Measurements from ENCODE around the gene SPATA2L.
"Not testable (repeated sequence)": the region's sequence is repeated elsewhere in the genome, so short reads cannot be mapped to it uniquely, and the experiment has no call there.

- TF ChIP-seq POLR2AphosphoS5 (IDR thresholded peaks at IDR 0.05; ENCODE audit: low read length); TCF12 (IDR thresholded peaks at IDR 0.05; ENCODE audit: low read depth, low read length); EP300 (IDR thresholded peaks at IDR 0.05; ENCODE audit: borderline replicate concordance in 1 of 2, control insufficient read depth in 1 of 2, low read depth in 2 of 2, low read length in 2 of 2); FOS (IDR thresholded peaks at IDR 0.05; ENCODE audit: borderline replicate concordance, extremely low read depth, insufficient read length); ATF3 (IDR thresholded peaks at IDR 0.05; ENCODE audit: borderline replicate concordance, extremely low read depth, low read depth, low read length); POLR2A (IDR thresholded peaks at IDR 0.05; ENCODE audit: low read depth, low read length); IKZF2 (IDR thresholded peaks at IDR 0.05); MLLT1 (IDR thresholded peaks at IDR 0.05); NBN (IDR thresholded peaks at IDR 0.05); CTCF (IDR thresholded peaks at IDR 0.05 in 2 of 3, conservative IDR thresholded peaks at IDR 0.05 in 1 of 3; ENCODE audit: control insufficient read depth in 2 of 3, extremely low read depth in 1 of 3, insufficient read depth in 1 of 3, low read depth in 3 of 3, low read length in 3 of 3); ELK1 (IDR thresholded peaks at IDR 0.05; ENCODE audit: low read depth, low read length); NRF1 (conservative IDR thresholded peaks at IDR 0.05; ENCODE audit: low read depth, low read length); ETV6 (conservative IDR thresholded peaks at IDR 0.05 in 1 of 2, IDR thresholded peaks at IDR 0.05 in 1 of 2; ENCODE audit: borderline replicate concordance in 1 of 2, low read depth in 1 of 2): not testable (repeated sequence)
Observed at GRCh38 chr16:89699629-89700099, 1.8 kb downstream of the SPATA2L start.
